Measurements from ENCODE around the gene PTPRA. TPM values are rescaled to one million over a fixed set of nuclear protein-coding genes. Genes with fewer than 3 reads are reported as not detected.
A peak's percentile ranks its signal among the peaks of the same experiment; 100 is the strongest.

PTPRA gene
- total RNA-seq, 2 donors from 2014 or later, result 36.7 to 42.7 TPM

- TF ChIP-seq CTCF (IDR thresholded peaks at IDR 0.05), result no peak
- no peaks in the 10 kb centered on the region for H3K27me3 ChIP-seq (replicated peaks; ENCODE audit: insufficient read depth)
- H3K36me3 ChIP-seq, result no peaks in the 10 kb centered on the region
- no peak overlapping the region for H3K27ac ChIP-seq
- H3K4me1 ChIP-seq (ENCODE audit: control insufficient read depth in 1 of 2, low read depth in 2 of 2), result peaks cover 11 to 40% of the 10 kb centered on the region in 2 donors
- H3K4me3 ChIP-seq, result peak overlapping the region; percentile 98
- no peaks in the 10 kb centered on the region for H3K9me3 ChIP-seq
- ATAC-seq (ENCODE audit: insufficient number of reproducible peaks, low FRiP score, low read depth), result no peak
- DNase-seq (ENCODE audit: low spot score), result peak; percentile 14
These were observed 747 bp upstream of the PTPRA start for GRCh38 chr20:2872459-2873009.

GRCh38 chr20:2873747-2874041 lies 413 bp downstream of the PTPRA start:
- Histone ChIP-seq H3K4me1 (ENCODE audit: control insufficient read depth in 1 of 2, low read depth in 2 of 2) (peaks cover 11 to 40% of the 10 kb centered on the region in 2 donors), H3K27me3 (replicated peaks; ENCODE audit: insufficient read depth) (no peaks in the 10 kb centered on the region), H3K4me3 (peak overlapping the region; percentile 98), H3K9me3 (no peaks in the 10 kb centered on the region), H3K27ac (peak overlapping the region; percentile 38 to 56), H3K36me3 (no peaks in the 10 kb centered on the region)
- no peak for TF ChIP-seq CTCF (IDR thresholded peaks at IDR 0.05)
- no peak for ATAC-seq (ENCODE audit: insufficient number of reproducible peaks, low FRiP score, low read depth)
- DNase-seq (ENCODE audit: low spot score), result no peak

- no peak for ATAC-seq (ENCODE audit: insufficient number of reproducible peaks, low FRiP score, low read depth)
- H3K27ac ChIP-seq, result no peak overlapping the region
- H3K4me3 ChIP-seq, result peak overlapping the region; percentile 98
- no peaks in the 10 kb centered on the region for H3K36me3 ChIP-seq
- no peaks in the 10 kb centered on the region for H3K9me3 ChIP-seq
- H3K27me3 ChIP-seq (replicated peaks; ENCODE audit: insufficient read depth), result no peaks in the 10 kb centered on the region
- no peak for TF ChIP-seq CTCF (IDR thresholded peaks at IDR 0.05)
- peaks cover 11 to 44% of the 10 kb centered on the region in 2 donors for H3K4me1 ChIP-seq (ENCODE audit: control insufficient read depth in 1 of 2, low read depth in 2 of 2)
- no peak for DNase-seq (ENCODE audit: low spot score)
These were observed 1.2 kb downstream of the PTPRA start for GRCh38 chr20:2874456-2874855.

GRCh38 chr20:2875690-2876203 lies 2.5 kb downstream of the PTPRA start:
- Histone ChIP-seq H3K4me3 (no peak overlapping the region), H3K27ac (no peak overlapping the region), H3K36me3 (no peaks in the 10 kb centered on the region), H3K9me3 (no peaks in the 10 kb centered on the region), H3K27me3 (replicated peaks; ENCODE audit: insufficient read depth) (no peaks in the 10 kb centered on the region), H3K4me1 (ENCODE audit: control insufficient read depth in 1 of 2, low read depth in 2 of 2) (peaks cover 8 to 44% of the 10 kb centered on the region in 2 donors)
- DNase-seq (ENCODE audit: low spot score) (no peak), ATAC-seq (ENCODE audit: insufficient number of reproducible peaks, low FRiP score, low read depth) (no peak)
- TF ChIP-seq CTCF (IDR thresholded peaks at IDR 0.05), result no peak

- TF ChIP-seq CTCF (IDR thresholded peaks at IDR 0.05), result no peak
- H3K4me1 ChIP-seq (ENCODE audit: control insufficient read depth in 1 of 2, low read depth in 2 of 2), result peaks cover 7 to 27% of the 10 kb centered on the region in 2 donors
- H3K27me3 ChIP-seq (replicated peaks; ENCODE audit: insufficient read depth), result no peaks in the 10 kb centered on the region
- ATAC-seq (ENCODE audit: insufficient number of reproducible peaks, low FRiP score, low read depth) (no peak), DNase-seq (ENCODE audit: low spot score) (no peak)
- H3K9me3 ChIP-seq, result no peaks in the 10 kb centered on the region
- H3K36me3 ChIP-seq, result no peaks in the 10 kb centered on the region
- H3K4me3 ChIP-seq, result no peak overlapping the region
- no peak overlapping the region for H3K27ac ChIP-seq
These were observed 5.2 kb downstream of the PTPRA start for GRCh38 chr20:2878515-2878914.

Data from thoracic aorta (tissue), 2 donors.